Stimulated activated CD8-positive, alpha-beta memory T cell treated with anti-CD3 and anti-CD28 coated beads, Interleukin-15, amount 100 ng/mL, for 48 hours (primary cell): ENCODE measurements around the gene PRR14.

ENCODE experiments used
- DNase-seq, 2 donors: peaks; one replicate each; pipeline ENCODE4 v3.0.0-alpha.2; 2020; ENCODE audit warnings: low read depth in 2 of 2

PRR14 gene

DNA sequence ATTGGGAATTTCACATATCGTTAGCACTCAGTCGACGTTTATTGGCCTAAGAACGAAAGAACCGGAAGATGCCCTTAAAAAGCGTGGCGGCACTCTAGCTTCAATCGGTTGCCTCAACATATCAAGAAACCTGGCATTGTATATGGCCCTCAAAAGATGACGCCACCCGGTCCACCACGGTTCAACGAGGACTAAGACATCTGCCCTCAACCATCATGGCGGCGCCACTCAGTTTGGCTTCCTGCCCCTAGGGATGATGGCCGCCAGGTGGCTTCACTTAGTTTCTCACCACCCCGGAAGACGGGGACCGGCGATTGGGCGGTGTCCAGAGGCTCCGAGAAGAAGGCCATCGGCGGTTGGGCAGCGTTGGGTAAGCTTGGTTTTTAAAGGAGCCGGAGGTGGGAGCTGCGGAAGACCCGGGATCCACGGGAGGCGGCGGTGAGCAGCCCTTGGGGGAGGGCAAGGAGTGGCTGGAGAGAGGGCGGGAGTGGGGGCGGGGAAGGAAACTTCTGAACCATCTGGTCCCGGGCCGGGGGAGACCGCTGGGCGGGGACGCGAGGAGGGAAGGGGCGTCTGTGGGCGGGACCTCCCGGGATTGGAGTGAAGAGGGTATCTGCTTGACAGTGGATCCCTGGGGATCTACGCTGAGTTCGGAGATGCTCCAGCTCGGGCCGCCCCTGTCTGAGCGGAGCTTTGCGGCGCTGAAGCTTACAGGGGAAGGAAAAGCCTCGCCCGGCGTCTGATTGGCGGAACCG lies at the start of gene PRR14:
Gene PRR14, plus strand, starts transcription at position 592 of the 755 bp plus-strand sequence. CDS start 686 bp downstream, outside the sequence.
- peak; percentile 98 to 99 for DNase-seq

DNA sequence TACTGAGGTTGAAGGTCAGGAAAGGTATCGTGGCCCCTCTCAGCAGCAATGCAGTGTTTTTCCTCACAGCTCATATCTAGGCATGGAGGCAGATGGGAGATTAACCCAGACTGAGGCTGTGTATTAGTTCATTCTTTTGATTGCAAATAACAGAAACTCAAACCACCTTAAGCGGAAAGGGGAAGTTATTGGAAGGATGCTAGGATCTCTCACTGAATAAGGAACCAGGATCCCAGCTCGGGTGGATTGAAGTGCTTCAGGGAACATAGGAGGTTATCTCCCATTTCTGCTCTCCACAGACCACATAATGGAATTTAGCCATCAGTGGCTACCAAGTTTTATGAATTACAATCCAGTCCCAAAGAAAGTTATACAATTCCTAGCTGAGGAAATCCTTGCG lies 48.8 kb upstream of the PRR14 start:
- DNase-seq, result no peak

DNA sequence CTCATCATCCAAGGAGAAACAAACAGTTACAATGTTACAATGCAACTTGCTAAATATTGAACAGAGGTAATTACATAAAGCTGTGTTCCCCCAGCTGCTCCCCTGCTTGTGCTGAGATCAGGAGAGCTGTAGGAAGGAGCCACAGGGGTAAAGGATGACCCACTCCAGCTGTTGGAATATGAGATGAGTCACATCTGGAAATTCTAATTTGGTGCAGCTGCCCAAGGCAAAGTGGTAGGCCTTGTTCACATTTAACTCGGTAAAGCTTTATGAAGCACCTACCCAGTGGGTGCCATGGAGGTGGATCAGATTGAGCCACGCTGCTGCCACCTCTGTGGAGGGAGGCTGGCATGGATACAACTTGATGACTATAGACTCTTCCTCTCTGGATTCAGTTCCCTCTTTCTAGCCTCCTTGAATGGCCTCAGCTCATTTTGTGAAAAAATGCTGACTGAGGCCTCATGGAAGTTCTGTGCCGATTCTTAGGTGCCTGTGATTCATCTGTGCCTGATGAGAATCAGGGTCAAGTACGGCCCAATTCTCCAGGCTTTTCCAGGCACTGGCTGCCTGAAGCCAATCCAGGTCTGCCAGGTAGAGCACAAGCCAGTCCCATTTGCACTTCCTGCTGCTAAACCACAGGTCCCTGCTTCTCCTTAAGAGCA lies 48.0 kb upstream of the PRR14 start:
- DNase-seq, result no peak

DNA sequence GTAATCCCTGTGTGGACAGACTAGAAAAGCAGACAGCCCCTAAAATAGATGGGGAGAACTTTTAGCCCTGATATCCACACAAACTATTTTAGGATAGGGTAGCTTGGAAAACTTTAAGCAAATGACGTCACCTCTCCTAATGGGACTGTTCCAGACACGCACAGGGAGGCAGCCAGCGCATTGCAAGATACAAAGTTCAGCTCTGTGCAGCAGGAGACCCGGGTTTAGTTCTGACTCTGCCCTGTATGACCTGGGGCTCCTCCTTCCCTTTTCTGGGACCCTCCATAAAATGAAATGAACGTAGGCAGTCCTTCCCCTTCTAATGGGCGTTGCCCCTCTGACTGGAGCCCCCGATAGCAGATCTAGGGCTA lies 46.8 kb upstream of the PRR14 start:
- no peak for DNase-seq

DNA sequence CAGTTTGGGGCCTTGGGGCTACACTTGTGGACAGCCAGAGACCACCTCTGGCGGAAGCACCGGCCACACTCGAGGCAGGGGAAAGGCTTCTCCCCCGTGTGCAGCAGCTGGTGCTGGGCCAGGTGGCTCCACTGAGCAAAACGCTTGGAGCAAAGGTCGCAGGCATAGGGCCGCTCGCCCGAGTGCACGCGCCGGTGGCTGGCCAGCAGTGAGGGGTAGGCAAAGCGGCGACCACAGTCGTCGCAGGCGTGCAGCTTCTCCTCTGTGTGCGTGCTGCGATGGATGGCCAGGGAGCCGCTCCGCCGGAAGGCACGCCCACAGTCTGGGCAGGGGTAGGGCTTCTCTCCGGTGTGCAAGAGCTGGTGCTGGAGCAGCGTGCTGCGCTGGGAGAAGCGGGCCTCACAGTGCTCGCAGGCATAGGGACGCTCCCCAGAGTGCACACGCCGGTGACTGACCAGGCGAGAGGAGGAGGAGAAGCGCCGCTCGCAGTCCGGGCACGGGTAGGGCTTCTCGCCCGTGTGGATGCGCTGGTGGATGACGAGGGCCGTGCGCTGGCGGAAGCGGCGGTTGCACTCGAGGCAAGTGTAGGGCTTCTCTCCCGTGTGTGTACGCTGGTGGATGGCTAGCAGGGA lies 46.3 kb upstream of the PRR14 start:
- no peak for DNase-seq

DNA sequence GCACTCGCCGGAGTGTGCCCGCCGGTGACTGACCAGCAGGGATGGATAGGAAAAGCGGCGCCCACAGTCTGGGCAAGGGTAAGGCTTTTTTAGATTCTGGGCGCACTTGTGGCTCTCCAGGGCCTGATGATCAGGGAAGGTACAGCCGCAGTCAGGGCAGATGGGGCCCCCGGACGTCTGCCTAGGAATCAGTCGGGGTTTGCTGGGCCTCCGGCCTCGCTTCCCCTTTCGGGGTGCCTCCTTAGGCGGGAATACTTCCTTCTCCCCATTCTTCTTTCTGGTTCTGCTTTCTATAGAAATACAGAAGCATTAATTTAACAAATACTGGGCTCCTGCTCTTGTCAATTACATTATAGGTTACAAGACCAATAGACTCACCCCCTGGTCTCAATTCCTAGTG lies 45.6 kb upstream of the PRR14 start:
- DNase-seq, result no peak

DNA sequence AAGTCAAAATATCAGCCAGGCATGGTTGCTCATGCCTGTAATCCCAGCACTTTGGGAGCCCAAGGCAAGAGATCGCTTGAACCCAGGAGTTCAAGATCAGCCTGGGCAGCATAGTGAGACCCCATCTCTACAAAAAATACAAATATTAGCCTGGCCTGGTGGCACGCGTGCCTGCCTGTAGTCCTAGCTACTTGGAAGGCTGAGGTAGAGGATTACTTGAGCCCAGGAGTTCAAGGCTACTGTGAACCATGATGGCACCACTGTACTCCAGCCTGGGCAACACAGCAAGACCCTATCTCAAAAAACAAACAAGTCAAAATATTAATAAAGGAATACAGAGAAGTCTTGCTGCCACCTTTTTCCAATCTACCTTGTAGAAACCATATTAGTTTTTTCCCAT lies 44.8 kb upstream of the PRR14 start:
- no peak for DNase-seq

DNA sequence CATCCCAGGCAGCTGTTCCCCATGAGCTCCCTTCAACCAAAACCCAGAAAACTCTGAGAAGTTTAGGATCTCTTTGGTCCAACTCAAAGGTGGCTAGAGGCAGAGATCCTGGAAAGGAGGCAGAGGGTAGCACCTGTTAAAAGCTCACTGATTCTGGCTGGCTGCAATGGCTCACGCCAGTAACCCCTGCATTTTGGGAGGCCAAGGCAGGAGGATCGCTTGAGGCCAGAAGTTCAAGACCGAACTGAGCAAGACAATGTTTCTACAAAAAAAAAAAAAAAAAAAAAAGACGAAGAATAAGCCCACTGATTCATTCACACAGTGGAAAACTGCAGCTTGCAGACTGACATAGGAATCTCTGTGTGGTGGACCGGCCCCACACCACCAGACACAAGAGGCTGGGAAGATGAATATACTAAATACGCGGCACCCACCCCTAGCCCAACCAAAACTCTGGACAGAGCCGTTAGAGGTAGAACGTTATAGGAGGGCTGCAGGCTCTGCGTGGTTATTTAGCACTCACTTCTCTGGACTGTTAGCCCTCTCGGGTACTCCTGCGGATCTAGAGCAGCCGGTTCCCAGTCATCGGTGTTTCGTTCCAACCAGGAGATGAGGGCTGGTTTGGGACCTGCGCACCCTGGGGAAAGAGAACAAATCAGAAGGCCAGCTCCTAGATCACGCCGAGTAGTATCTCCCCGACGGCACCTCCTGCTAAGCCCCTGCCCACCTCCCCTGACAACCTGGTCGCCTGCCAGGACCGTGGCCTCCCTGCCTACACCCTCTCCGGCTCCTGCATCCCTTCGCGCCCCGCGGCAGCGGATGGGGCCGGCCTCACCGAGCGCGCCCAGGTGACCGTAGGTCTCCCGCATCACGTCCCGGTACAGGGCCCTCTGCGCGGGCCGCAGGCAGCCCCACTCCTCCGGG lies 41.5 kb upstream of the PRR14 start:
- peak in 1 of 2 donors; percentile 17 for DNase-seq

DNA sequence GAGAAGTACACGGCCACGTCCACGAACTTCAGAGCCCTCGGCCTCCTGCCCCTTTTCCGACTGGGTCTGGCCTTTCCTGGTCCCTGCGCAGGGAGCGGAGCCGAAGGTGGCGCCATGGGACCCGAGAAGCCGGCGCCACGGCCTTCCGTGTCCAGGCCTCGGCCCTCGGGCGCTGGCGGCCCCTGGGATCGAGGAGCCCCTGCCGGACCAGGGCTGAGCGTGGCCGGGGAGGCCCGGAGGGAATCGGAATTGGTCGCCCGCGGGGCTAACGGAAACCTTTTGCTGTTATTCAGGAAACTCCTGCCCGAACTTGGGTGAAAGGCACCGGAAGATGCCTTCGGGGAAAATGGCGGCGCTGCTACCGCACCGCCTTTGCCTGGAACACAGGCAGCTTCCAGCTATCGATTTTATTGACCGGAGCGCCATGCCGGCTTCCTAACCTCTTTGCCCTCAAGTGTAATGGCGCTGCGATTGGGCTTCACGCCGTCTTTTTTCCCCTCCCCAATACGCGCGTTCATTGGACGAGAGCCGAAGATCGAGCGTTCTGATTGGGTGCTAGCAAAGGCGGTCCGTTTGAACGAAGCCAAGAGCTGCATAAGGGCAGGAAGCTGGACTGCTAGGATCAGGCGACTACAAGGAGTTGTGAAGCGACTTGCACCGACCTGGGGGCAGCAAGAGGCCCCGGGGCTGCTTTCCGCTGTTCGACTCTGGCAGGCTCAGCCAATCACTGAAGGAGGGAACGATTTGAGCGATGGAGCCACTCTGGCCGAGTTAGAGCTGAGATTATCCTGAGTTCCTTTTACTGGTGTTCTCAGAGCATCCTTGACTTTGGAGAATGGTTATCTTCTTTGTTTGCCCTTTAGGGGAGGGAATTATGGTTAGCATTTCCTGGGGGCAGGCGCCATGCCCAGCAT lies 40.6 kb upstream of the PRR14 start, which contains the start of gene ZNF689:
Gene ZNF689, minus strand, starts transcription at position 464 of the 914 bp plus-strand sequence. Its CDS starts 348 bp downstream, at position 116.
- peak; percentile 87 to 91 for DNase-seq

DNA sequence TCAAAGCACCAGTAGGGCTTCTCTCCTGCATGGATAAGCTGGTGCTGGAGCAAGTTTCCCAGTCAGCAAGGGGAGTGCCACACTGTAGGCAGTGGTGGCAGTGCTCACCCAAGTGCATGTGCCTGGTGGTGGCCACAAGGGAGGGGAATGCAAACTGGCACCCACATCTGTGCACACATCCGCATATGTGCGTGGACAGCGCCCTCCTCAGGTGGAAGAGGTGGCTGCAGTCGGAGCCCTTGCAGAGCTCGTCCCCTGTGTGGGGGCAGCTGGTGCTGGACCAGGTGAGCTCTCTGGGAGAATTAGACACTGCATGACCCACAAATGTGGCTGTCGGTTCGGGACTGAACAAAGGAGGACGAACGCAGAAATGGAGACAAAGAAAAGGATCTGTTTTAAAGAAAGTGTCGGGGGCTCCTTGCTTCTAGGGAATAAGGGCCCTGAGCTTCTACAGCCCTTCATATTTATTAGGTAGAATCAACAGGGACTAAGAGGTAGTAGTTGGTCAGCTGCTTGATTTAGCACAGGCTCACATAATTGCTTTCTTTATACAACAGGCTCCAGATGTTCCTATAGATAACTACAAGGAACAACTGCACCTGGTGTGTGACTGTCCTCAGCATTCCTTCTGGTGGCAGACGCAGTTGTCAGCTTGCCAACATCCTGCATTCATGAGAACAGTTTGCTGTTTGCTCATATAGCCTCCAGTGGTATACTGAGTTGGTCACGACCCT lies 35.2 kb upstream of the PRR14 start:
- peak; percentile 67 to 76 for DNase-seq

DNA sequence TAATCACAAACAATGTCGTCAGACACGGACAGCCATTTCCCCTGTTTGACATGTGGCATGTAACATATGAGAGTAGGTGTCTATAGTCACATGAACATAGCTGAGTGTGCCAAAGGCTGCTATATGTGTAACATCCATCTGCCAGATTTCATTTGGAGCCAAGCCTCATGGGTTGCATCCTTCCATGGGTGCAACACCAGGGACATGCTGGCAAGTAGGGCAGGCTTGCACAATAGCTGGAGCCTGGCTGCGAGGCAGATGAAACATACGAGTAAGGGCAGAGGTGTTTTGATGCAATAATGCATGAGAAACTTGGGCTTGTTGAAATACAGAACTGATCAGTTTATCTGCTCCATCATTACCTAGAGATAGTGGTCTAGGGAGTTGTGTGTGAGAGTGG lies 31.6 kb upstream of the PRR14 start:
- DNase-seq, result no peak

DNA sequence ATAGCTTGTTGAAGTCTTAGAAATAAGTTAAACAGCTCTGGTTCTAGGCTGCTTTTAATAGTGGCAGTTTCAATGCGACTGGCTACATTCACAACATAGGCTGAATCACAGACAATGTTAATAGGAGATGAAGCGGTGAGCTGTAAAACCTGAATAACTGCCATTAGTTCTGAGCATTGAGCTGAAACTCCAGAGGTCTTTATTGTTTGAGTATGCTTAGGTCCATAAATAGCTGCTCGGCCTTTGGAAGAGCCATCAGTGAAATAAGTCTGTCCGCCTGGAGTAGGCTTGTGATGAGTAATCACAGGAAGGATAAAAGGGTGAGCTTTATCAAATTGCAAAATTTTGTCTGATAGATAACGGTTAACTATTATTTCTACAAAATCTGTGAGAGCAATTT lies 31.1 kb upstream of the PRR14 start:
- DNase-seq, result no peak

DNA sequence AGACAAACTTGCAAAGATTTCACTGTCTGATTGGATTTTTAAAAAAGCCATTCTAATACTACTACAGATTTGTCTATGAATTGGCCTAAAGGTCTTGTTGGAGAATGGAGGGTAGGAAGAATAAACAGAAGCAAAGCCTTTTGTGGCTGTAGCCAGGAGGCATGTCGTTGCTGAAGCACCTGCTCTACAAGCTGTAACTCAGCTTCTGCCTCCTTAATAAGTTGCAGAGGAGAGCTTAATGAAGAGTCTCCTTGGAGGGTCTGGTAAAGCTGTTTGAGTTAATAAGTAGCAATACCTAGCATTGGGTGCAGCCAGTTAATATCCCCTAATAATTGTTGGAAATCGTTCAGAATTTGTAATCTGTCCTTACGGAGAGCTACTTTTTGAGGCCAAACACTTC lies 30.6 kb upstream of the PRR14 start:
- DNase-seq, result no peak

DNA sequence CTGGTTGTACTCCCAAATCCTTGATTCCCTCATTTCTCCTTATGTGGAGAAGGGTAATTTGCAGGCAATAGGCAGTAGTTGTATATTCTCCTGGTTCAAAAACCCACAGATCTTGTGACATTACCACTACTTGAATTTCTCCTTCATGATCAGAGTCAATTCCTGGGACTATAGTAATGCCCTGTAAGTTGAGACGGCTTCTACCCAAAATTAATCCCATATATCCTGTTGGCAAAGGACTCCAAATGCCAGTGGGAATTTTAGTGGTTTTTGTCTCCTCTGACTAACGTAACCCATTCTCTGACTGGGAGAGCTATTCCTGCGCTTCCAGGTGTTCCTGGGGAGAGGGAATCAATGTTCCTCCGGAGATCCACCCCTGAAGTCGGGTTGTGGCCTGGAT lies 29.0 kb upstream of the PRR14 start:
- DNase-seq, result no peak

DNA sequence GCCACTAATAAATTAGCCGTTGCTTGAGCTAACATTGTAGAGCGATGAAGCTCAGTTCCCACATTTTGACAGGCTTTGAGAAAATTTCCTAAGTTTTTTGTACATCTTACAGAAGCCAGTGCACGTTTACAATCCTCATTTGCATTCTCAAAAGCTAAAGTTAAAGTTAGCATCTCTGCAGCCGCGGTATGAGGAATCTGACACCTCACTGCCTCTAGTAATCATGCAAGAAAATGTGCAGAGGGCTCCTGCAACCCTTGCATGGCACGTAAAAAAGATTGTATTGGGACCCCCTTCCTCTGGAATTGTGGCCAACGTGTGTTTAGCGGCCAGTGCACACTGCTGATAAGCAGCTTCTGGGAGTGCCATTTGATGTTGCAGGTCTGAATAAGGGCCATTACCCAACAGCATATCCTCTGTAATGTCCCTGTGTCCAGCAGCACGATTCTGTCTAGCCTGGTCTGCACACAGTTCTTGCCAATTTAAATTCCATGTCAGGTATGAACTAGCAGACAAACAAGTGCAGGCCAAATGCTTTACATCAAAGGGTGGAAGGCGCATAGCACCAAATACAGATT lies 28.2 kb upstream of the PRR14 start:
- no peak for DNase-seq

DNA sequence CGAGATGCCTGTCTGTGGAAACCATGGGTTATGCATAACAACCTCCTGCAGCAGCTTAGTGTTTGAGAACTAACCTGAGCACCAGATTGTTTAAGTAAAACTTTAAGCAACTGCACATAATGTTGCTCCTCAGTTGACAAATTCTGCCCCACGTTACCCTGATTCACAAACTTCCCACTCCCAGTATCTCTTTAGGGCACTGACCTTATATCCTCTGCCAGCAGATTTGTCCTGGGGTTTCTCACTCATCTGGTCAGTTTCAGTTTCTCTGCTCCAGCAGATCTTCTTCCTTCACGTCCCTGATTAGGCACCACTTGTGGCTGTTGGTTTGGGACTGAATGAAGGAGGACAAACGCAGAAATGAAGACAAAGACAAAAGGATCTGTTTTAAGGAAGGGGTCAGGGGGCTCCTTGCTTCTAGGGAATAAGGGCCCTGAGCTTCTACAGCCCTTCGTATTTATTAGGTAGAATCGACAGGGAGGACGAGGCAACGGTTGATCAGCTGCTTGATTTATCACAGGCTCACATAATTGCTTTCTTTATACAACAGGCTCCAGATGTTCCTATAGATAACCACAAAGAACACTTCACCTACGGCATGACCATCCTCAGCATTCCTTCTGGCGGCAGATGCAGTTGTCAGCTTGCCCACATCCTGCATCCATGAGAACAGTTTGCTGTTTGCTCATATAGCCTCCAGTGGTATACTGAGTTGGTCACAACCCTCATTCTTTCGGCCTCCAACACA lies 27.1 kb upstream of the PRR14 start:
- no peak for DNase-seq

DNA sequence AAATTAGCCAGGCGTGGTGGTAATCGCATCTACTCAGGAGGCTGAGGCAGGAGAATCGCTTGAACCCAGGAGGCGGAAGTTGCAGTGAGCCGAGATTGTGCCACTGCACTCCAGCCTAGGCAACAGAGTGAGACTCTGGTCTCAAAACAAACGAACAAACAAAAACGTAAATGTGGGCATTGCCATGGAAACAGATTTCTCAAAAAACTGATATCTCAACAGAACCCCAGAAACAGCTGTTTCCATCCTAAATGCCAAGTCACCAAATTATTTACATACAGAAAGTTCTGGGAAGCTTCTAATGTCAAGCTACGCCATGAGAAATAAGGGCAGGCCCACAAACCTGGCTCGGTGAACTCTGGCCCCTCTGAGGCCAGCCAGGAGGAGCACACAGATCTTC lies 24.5 kb upstream of the PRR14 start:
- no peak for DNase-seq

DNA sequence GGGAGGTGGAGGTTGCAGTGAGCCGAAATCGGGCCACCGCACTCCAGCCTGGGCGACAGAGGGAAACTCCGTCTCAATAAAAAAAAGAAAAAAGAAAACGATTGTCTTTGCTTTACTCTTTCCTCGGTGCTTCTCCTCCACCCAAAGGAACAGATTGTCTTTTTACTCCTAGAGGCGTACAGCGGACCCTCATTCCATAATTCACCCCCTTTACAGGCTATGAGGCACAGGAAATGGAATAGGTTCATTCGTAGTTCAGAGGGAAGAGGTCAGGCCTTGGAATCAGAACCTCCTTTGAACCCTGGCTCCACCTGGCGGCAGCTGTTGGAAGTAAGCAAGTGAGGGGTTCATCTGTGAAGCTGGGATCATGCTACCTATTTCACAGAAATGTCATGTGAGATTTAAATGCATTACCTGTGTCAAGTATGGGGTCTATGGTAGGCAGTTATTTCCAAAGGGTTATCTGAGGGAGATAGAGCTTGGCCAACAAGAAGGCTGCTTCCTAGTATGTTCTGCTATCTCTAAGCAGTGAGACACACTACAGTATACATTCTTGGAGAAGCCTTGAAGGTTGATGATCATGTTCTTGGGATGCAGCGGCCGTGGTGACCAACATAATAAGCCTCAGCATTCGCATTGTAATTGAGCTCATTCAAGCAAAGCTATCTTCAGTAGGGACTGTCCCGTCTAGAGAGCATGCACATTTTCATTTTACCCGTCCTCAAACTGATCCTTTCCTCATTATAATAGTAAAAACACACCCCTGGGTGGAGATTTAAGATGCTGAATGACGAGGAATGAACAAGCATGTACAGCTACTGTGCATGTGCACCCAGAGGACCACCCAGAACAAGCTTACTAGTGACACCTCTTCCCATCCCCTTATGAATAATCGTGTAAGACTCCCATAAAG lies 21.9 kb upstream of the PRR14 start:
- peak; percentile 75 to 76 for DNase-seq
